H1 (cell line): ENCODE measurements around the gene ELOVL2. TPM values are rescaled to one million over a fixed set of nuclear protein-coding genes. Genes with fewer than 3 reads are reported as not detected.

ENCODE experiments used
- CTCF ChIA-PET: fragments of 300-600 bp; sonication (Branson Sonifier 250); formaldehyde crosslinking; loops from one replicate; lab custom pipeline; 2021; ENCODE audit not compliant: partially characterized antibody; lab: Charles Lee
- POLR2A ChIA-PET: fragments of 300-600 bp; sonication (Branson Sonifier 250); formaldehyde crosslinking; loops from one replicate; lab custom pipeline; 2021; ENCODE audit warnings: inconsistent platforms; ENCODE audit not compliant: partially characterized antibody; lab: Charles Lee
- DNase-seq, 2 experiments: peaks; one replicate each; pipeline versions ENCODE4 v3.0.0 to v3.0.0-alpha.2; 2010 to 2022; ENCODE audit warnings: low spot score in 2 of 2, low read depth in 1 of 2, mixed read lengths in 1 of 2
- FAIRE-seq: peaks from 2 replicates; lab custom pipeline; 2011; peaks lifted over from hg19 to GRCh38; lab: Jason Lieb, UNC
- H2AFZ ChIP-seq: 2 replicates; pipeline ENCODE4 v1.8.1; 2012; ENCODE audit warnings: low read length, inconsistent platforms
- H2AK5ac ChIP-seq: 2 replicates; pipeline ENCODE4 v1.6.1; 2013; ENCODE audit warnings: low read depth, low read length
- H2BK120ac ChIP-seq: replicated peaks from 2 replicates; pipeline ENCODE3; 2013; ENCODE audit warnings: low read depth, low read length, inconsistent platforms
- H2BK12ac ChIP-seq: 2 replicates; pipeline ENCODE4 v1.6.1; 2013; ENCODE audit warnings: low read depth, low read length
- H2BK15ac ChIP-seq: 2 replicates; pipeline ENCODE4 v1.6.1; 2013; ENCODE audit warnings: low read length
- H2BK20ac ChIP-seq: 2 replicates; pipeline ENCODE4 v1.6.1; 2013; ENCODE audit warnings: low read length
- H2BK5ac ChIP-seq: 2 replicates; pipeline ENCODE4 v1.6.1; 2013; ENCODE audit warnings: low read depth, low read length
- H3K14ac ChIP-seq: 2 replicates; pipeline ENCODE4 v1.6.1; 2013; ENCODE audit warnings: inconsistent platforms; ENCODE audit not compliant: insufficient read length
- H3K18ac ChIP-seq: 2 replicates; pipeline ENCODE4 v1.6.1; 2013; ENCODE audit warnings: low read length; ENCODE audit errors: extremely low read depth
- H3K23ac ChIP-seq: 2 replicates; pipeline ENCODE4 v1.6.1; 2013; ENCODE audit warnings: inconsistent platforms; ENCODE audit not compliant: insufficient read length
- H3K23me2 ChIP-seq: 2 replicates; pipeline ENCODE4 v1.6.1; 2013; ENCODE audit warnings: low read depth, low read length
- H3K27ac ChIP-seq: 2 replicates; pipeline ENCODE4 v1.6.1; 2011; ENCODE audit warnings: low read depth, low read length, inconsistent platforms
- H3K27me3 ChIP-seq, 4 experiments: replicated peaks in 1 of 4; 1 replicate in 1 of 4; 2 replicates in 3 of 4; pipeline versions ENCODE4 v1.6.1 to v1.8.1; 2011 to 2013; ENCODE audit warnings: low read length in 3 of 4, mild to moderate bottlenecking in 3 of 4, inconsistent platforms in 2 of 4, mixed read lengths in 2 of 4, moderate library complexity in 1 of 4; ENCODE audit not compliant: control insufficient read depth in 3 of 4, insufficient read depth in 3 of 4; ENCODE audit errors: extremely low read depth in 1 of 4
- H3K36me3 ChIP-seq, 4 experiments: 2 replicates each; pipeline versions ENCODE4 v1.6.1 to v1.8.1; 2011 to 2013; ENCODE audit warnings: mild to moderate bottlenecking in 4 of 4, low read length in 3 of 4, moderate library complexity in 2 of 4, control low read depth in 1 of 4, inconsistent platforms in 1 of 4; ENCODE audit not compliant: insufficient read depth in 4 of 4, control insufficient read depth in 2 of 4
- H3K4ac ChIP-seq: replicated peaks from 2 replicates; pipeline ENCODE3; 2013; ENCODE audit warnings: low read length, low read depth, mixed read lengths, inconsistent platforms; ENCODE audit not compliant: insufficient read length
- H3K4me1 ChIP-seq, 4 experiments: replicated peaks in 1 of 4; 1 replicate in 1 of 4; 2 replicates in 3 of 4; pipeline versions ENCODE4 v1.6.1 to v1.8.1; 2011 to 2013; ENCODE audit warnings: low read length in 3 of 4, inconsistent platforms in 2 of 4, mixed read lengths in 1 of 4; ENCODE audit not compliant: insufficient read depth in 4 of 4, control insufficient read depth in 3 of 4
- H3K4me2 ChIP-seq, 2 experiments: 2 replicates each; pipeline versions ENCODE4 v1.6.1 to v1.8.1; 2011 to 2013; ENCODE audit warnings: low read depth in 2 of 2, low read length in 2 of 2, control low read depth in 1 of 2, inconsistent platforms in 1 of 2, mild to moderate bottlenecking in 1 of 2; ENCODE audit not compliant: insufficient read depth in 1 of 2
- H3K4me3 ChIP-seq, 4 experiments: fragments of 200-600, 300-600 bp in 1 of 4; sonication (generic), shearing (Covaris generic), sonication (Bioruptor Twin) in 1 of 4; 2 replicates each; pipeline versions ENCODE4 v1.5.1 to v1.8.1; 2011 to 2016; ENCODE audit warnings: low read length in 4 of 4, low read depth in 3 of 4, control low read depth in 2 of 4, inconsistent platforms in 2 of 4, mild to moderate bottlenecking in 2 of 4, mixed read lengths in 1 of 4, moderate library complexity in 1 of 4; ENCODE audit not compliant: insufficient read depth in 2 of 4; ENCODE audit errors: extremely low read depth in 1 of 4
- H3K56ac ChIP-seq: replicated peaks from 2 replicates; pipeline ENCODE3; 2013; ENCODE audit warnings: low read depth, mild to moderate bottlenecking, mixed read lengths, low read length, inconsistent platforms; ENCODE audit not compliant: insufficient read length
- H3K79me1 ChIP-seq: 2 replicates; pipeline ENCODE4 v1.6.1; 2013; ENCODE audit warnings: low read depth, low read length, control low read depth
- H3K79me2 ChIP-seq, 2 experiments: 2 replicates each; pipeline versions ENCODE4 v1.6.1 to v1.8.1; 2012 to 2013; ENCODE audit warnings: low read length in 2 of 2, mild to moderate bottlenecking in 2 of 2, inconsistent platforms in 1 of 2; ENCODE audit not compliant: insufficient read depth in 2 of 2, control insufficient read depth in 1 of 2
- H3K9ac ChIP-seq, 4 experiments: replicated peaks in 1 of 4; 1 replicate in 1 of 4; 2 replicates in 3 of 4; pipeline versions ENCODE4 v1.6.1 to v1.8.1; 2011 to 2013; ENCODE audit warnings: low read depth in 3 of 4, low read length in 3 of 4, control low read depth in 2 of 4, mild to moderate bottlenecking in 2 of 4, moderate library complexity in 2 of 4, inconsistent platforms in 1 of 4; ENCODE audit errors: extremely low read depth in 1 of 4
- H3K9me3 ChIP-seq, 2 experiments: 2 replicates each; pipeline versions ENCODE4 v1.6.1 to v1.8.1; 2012 to 2013; ENCODE audit warnings: mild to moderate bottlenecking in 2 of 2, moderate library complexity in 2 of 2, control low read depth in 1 of 2, inconsistent platforms in 1 of 2, low read depth in 1 of 2, low read length in 1 of 2, mixed read lengths in 1 of 2; ENCODE audit not compliant: insufficient read depth in 2 of 2
- H4K20me1 ChIP-seq, 2 experiments: replicated peaks in 1 of 2; 2 replicates each; pipeline versions ENCODE3 to v1.8.1; 2011 to 2013; ENCODE audit warnings: inconsistent platforms in 2 of 2, low read length in 2 of 2, mild to moderate bottlenecking in 1 of 2; ENCODE audit not compliant: insufficient read depth in 2 of 2, control insufficient read depth in 1 of 2
- H4K5ac ChIP-seq: 2 replicates; pipeline ENCODE4 v1.6.1; 2013; ENCODE audit warnings: low read length, low read depth, mixed read lengths, inconsistent platforms; ENCODE audit not compliant: insufficient read length
- H4K8ac ChIP-seq: 2 replicates; pipeline ENCODE4 v1.8.0; 2013; ENCODE audit warnings: mild to moderate bottlenecking, moderate library complexity, low read length, inconsistent platforms; ENCODE audit not compliant: insufficient read depth; ENCODE audit errors: extremely low read depth
- H4K91ac ChIP-seq: replicated peaks from 2 replicates; pipeline ENCODE3; 2013; ENCODE audit warnings: low read length, mixed read lengths, inconsistent platforms; ENCODE audit not compliant: insufficient read length
- ATF2 ChIP-seq: IDR thresholded peaks from 2 replicates; pipeline ENCODE4 v1.6.1; 2012; ENCODE audit warnings: low read length, inconsistent platforms
- CBX5 ChIP-seq: fragments of 300-800, 300-1000 bp; sonication (generic); IDR thresholded peaks from 2 replicates; pipeline ENCODE4 v1.7.1; 2016; ENCODE audit warnings: antibody characterized with exemption, low read length, low read depth
- CEBPB ChIP-seq: IDR thresholded peaks from 2 replicates; pipeline ENCODE4 v1.6.1; 2012; ENCODE audit warnings: low read depth, low read length
- HDAC2 ChIP-seq, 2 experiments: fragments of 300-600 bp in 1 of 2; sonication (generic) in 1 of 2; IDR thresholded peaks; 2 replicates each; pipeline ENCODE4 v1.6.1; 2011 to 2012; ENCODE audit warnings: low read depth in 2 of 2, low read length in 2 of 2, mild to moderate bottlenecking in 2 of 2, moderate library complexity in 2 of 2, borderline replicate concordance in 1 of 2, inconsistent platforms in 1 of 2
- KDM4A ChIP-seq: IDR thresholded peaks from one replicate; pipeline ENCODE4 v1.7.1; 2012; ENCODE audit warnings: low read depth, mild to moderate bottlenecking, moderate library complexity, low read length, inconsistent platforms; ENCODE audit not compliant: severe bottlenecking
- MAX ChIP-seq: IDR thresholded peaks from 2 replicates; pipeline ENCODE4 v1.6.1; 2012; ENCODE audit warnings: inconsistent platforms
- NRF1 ChIP-seq: IDR thresholded peaks from 2 replicates; pipeline ENCODE4 v1.6.1; 2011; ENCODE audit warnings: mild to moderate bottlenecking, low read depth, low read length, improper control_type of control experiment
- RFX5 ChIP-seq: IDR thresholded peaks from 2 replicates; pipeline ENCODE4 v1.6.1; 2011; ENCODE audit warnings: low read depth, low read length, improper control_type of control experiment, borderline replicate concordance
- SP4 ChIP-seq: IDR thresholded peaks from 2 replicates; pipeline ENCODE4 v1.6.1; 2012; ENCODE audit warnings: low read length, inconsistent platforms
- USF2 ChIP-seq: IDR thresholded peaks from 2 replicates; pipeline ENCODE4 v1.6.1; 2011; ENCODE audit warnings: low read length, improper control_type of control experiment
- WGBS, 2 experiments: shearing (Covaris generic) in 1 of 2; methylation state at CpG; one replicate each; pipeline versions ENCODE4 v1.1.6 to v1.1.7; 2013 to 2015; ENCODE audit warnings: low lambda C conversion rate in 2 of 2, mixed read lengths in 2 of 2, inconsistent platforms in 1 of 2, low coverage in 1 of 2, missing lambda C conversion rate in 1 of 2; ENCODE audit not compliant: insufficient replicate concordance in 2 of 2, insufficient coverage in 1 of 2, insufficient read length in 1 of 2; ENCODE audit errors: extremely low coverage in 1 of 2, missing lambda C conversion rate in 1 of 2; 5-methylcytosine and 5-hydroxymethylcytosine counted together
- polyA plus RNA-seq, 7 experiments: library from polyadenylated mRNA; depleted of rRNA in 3 of 7; stranded (reverse) in 5 of 7; unstranded in 2 of 7; fragments of >200 nt in 5 of 7; fragments of 200-250 nt in 2 of 7; gene quantifications; 1 replicate in 5 of 7; 2 replicates in 1 of 7; 4 replicates in 1 of 7; pipeline versions ENCODE4 v1.2.1 to v1.2.3, GENCODE V29; 2011 to 2013; ENCODE audit warnings: missing spikeins in 2 of 7, mixed read lengths in 2 of 7
- total RNA-seq: library from RNA; stranded (reverse); fragmentation: NEBNext Ultra II Directional; extraction: Animal tissue kit (Norgen Biotek cat#: 25700); gene quantifications from 2 replicates; pipeline ENCODE4 v1.2.1, GENCODE V29; 2021

The ELOVL2 gene
- total and polyA plus RNA-seq, 2 of the 8 experiments (the other 6 are each of a cell fraction or from before 2014, with no cell fraction given): 0.42 to 0.89 TPM

- Histone ChIP-seq H3K4me3 (no peak overlapping the region), H3K27me3 (no peaks in the 10 kb centered on the region), H2BK5ac (no peak overlapping the region), H3K23ac (no peak overlapping the region), H4K91ac (no peak overlapping the region), H3K4ac (no peak overlapping the region), H3K79me1 (no peaks in the 10 kb centered on the region), H3K4me2 (no peak overlapping the region), H3K36me3 (no peaks in the 10 kb centered on the region), H2AK5ac (no peak overlapping the region), H3K14ac (no peak overlapping the region), H3K4me1 (no peaks in the 10 kb centered on the region), H4K5ac (no peak overlapping the region), H3K23me2 (no peaks in the 10 kb centered on the region), H2AFZ (no peak overlapping the region), H3K9ac (no peak overlapping the region), H3K27ac (no peak overlapping the region), H2BK120ac (no peak overlapping the region), H2BK15ac (no peak overlapping the region), H3K18ac (no peak overlapping the region), H3K79me2 (no peaks in the 10 kb centered on the region), H2BK20ac (no peak overlapping the region), H3K56ac (no peak overlapping the region), H3K9me3 (no peaks in the 10 kb centered on the region), H4K8ac (no peak overlapping the region), H4K20me1 (no peaks in the 10 kb centered on the region), H2BK12ac (no peak overlapping the region)
- WGBS, 2 experiments: 83% methylated on average over 3 of the region's 3 CpGs; no CpG with 5 or more reads in 1 of the 2 experiments
- DNase-seq (no peak), FAIRE-seq (no peak)
- POLR2A ChIA-PET: interaction anchor here (1.6 kb wide), 1 partner anchor 78 kb away, joined by 3 read pairs; no protein-coding TSS in a partner anchor
- CTCF ChIA-PET: interaction anchor here (1.2 to 1.5 kb wide), 4 partner anchors 9 to 414 kb away, joined by 3 to 4 read pairs (median 3); no protein-coding TSS in a partner anchor
- TF ChIP-seq NRF1 (no peak), USF2 (no peak), HDAC2 (IDR thresholded peaks at IDR 0.05; ENCODE audit: borderline replicate concordance in 1 of 2, low read depth in 2 of 2, low read length in 2 of 2) (no peak), RFX5 (no peak), SP4 (no peak), CBX5 (no peak), KDM4A (no peak), ATF2 (no peak), CEBPB (no peak), MAX (no peak)
Measured at GRCh38 chr6:11085758-11086435, 41.8 kb upstream of the ELOVL2 start.
